GM19193 (cell line): Measurements from ENCODE around the gene JSRP1.

Experiments
- POLR2A ChIP-seq: IDR thresholded peaks from 4 replicates; pipeline ENCODE4 v1.6.1; 2011; ENCODE audit not compliant: insufficient read depth, insufficient read length; ENCODE audit errors: extremely low read depth

JSRP1 gene

GRCh38 chr19:2254064-2254872 is 1.9 kb downstream of the JSRP1 start:
- TF ChIP-seq POLR2A = no peak

GRCh38 chr19:2253106-2254063 is 2.8 kb downstream of the JSRP1 start:
- TF ChIP-seq POLR2A = no peak

GRCh38 chr19:2252797-2253105 is 3.5 kb downstream of the JSRP1 start:
- TF ChIP-seq POLR2A = no peak

GRCh38 chr19:2252055-2252796 is 4.0 kb downstream of the JSRP1 start:
- TF ChIP-seq POLR2A = no peak

- no peak for TF ChIP-seq POLR2A
These were observed 4.8 kb downstream of the JSRP1 start for GRCh38 chr19:2251106-2252054.

GRCh38 chr19:2250766-2251105 is 5.5 kb downstream of the JSRP1 start:
- TF ChIP-seq POLR2A = no peak

- TF ChIP-seq POLR2A = no peak
These were observed 6.1 kb downstream of the JSRP1 start for GRCh38 chr19:2249880-2250765.

- peak; percentile 10 for TF ChIP-seq POLR2A
These were observed 7.0 kb downstream of the JSRP1 start, which contains the start of gene AMH for GRCh38 chr19:2249010-2249866. Gene AMH (plus strand): TSS chr19:2249323. CDS start chr19:2249333, 10 bp downstream.

- no peak for TF ChIP-seq POLR2A
These were observed 7.8 kb downstream of the JSRP1 start for GRCh38 chr19:2248136-2249009.

GRCh38 chr19:2247433-2248101 is 8.7 kb downstream of the JSRP1 start:
- TF ChIP-seq POLR2A = peak; percentile 10
